OCI-LY7 (cell line): Measurements from ENCODE around the gene ABCC1.

Source experiments
- CTCF ChIP-seq: fragments of 200-600 bp; sonication (generic); conservative IDR thresholded peaks from 2 replicates; pipeline ENCODE4 v1.5.1; 2014; ENCODE audit warnings: mild to moderate bottlenecking, antibody characterized with exemption, low read length, moderate library complexity, mixed read lengths
- EZH2phosphoT487 ChIP-seq: fragments of 200-600 bp; sonication (generic); IDR thresholded peaks from 2 replicates; pipeline ENCODE4 v1.6.1; 2018; ENCODE audit warnings: low read depth, borderline replicate concordance, mild to moderate bottlenecking, mixed run types, antibody characterized with exemption, low read length, moderate library complexity, mixed read lengths

GRCh38 chr16:16126896-16127295 lies 177.5 kb downstream of the ABCC1 start:
- no peak for TF ChIP-seq CTCF
- no peak for TF ChIP-seq EZH2phosphoT487
